NCI-H69 (cell line): ENCODE results near the gene PPFIA2.
A peak's percentile ranks its signal among the peaks of the same experiment; 100 is the strongest.
"Not testable (repeated sequence)": the region's sequence is repeated elsewhere in the genome, so short reads cannot be mapped to it uniquely, and the experiment has no call there.

Source experiments
- DNase-seq: peaks from one replicate; lab custom pipeline; 2025; lab: John Stamatoyannopoulos, UW

The PPFIA2 gene

DNA sequence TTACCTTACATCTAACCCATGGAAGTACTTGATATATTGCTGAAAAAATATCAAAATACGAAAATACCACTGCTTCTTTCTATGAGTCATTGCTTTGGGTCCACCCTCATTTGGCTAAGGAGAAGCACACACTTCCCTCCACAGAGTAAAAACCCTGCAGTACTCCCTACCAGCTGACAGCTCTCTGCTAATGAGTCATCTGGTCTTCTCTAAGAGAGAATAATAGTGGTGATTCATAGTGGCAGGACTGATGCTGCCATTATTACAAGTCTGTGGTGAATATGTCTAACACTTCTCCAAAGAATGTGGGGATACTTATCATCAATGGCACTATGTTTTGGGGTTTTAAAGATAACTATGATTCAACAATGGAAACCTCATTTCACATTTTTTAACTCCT lies 90.7 kb downstream of the PPFIA2 start:
- peak; percentile 79 for DNase-seq

DNA sequence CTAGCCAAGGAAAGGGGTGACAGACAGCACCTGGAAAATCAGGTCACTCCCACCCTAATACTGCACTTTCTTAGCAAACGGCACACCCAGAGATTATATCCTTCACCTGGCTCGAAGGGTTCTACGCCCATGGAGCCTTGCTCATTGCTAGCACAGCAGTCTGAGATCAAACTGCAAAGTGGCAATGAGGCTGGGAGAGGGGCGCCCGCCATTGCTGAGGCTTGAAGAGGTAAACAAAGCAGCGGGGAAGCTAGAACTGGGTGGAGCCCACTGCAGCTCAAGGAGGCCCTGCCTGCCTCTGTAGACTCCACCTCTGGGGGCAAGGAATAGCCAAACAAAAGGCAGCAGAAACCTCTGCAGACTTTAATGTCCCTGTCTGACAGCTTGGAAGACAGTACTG lies 99.8 kb downstream of the PPFIA2 start:
- DNase-seq: not testable (repeated sequence)

DNA sequence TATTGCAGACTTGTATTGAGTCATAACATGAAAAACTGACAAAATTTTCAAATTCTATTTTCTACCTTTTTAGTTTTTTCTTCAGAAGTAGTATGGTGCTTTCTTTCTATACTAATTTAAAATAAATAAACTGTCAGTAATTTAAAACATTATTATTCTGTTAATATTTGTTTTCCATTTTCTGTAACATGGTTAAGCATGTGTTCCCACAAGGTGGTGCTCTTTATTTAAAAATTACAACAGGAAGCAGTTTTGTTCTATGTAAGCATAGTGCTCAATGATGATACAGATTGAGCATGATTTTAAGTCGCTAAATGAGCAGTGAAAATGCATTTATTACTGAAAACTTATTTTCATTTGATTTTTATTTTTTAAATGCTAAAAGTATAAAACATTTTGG lies 114.6 kb downstream of the PPFIA2 start:
- DNase-seq: peak; percentile 85

DNA sequence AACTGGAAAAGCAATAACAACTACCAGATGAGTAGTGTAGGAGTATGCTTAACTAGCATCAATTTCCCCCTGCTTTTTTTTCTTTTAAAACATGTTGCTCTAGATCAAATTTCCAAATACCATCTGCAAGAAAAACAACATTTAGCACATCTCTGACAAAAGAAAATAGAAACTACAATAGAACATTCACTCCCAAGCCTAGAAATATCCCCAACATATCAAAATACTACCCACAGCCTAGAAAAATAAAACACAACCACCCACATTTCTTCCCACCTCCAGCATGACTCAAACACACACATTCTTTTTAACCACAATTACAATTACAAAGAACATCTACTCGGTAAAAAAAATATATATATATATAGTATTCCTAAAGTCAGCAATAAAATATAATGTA lies 120.0 kb downstream of the PPFIA2 start:
- DNase-seq: no peak

DNA sequence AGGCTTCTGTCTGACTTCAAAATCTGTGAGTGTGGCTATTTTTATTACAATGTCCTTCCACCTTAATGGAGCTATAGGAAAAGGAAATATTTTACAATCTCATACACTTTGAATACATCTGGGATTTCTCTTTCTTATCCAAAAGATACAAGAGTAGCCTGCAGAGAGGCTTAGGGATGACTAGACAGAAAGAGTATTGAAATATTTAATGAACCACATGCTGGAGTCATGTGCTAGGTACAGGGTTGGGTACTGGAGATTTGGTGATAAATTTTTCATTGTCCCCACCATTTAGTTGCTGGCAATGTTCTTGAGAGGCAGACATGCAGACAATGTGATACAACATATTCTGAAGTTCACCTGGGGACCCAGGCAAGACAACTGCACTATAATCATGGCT lies 126.0 kb downstream of the PPFIA2 start:
- DNase-seq: no peak

DNA sequence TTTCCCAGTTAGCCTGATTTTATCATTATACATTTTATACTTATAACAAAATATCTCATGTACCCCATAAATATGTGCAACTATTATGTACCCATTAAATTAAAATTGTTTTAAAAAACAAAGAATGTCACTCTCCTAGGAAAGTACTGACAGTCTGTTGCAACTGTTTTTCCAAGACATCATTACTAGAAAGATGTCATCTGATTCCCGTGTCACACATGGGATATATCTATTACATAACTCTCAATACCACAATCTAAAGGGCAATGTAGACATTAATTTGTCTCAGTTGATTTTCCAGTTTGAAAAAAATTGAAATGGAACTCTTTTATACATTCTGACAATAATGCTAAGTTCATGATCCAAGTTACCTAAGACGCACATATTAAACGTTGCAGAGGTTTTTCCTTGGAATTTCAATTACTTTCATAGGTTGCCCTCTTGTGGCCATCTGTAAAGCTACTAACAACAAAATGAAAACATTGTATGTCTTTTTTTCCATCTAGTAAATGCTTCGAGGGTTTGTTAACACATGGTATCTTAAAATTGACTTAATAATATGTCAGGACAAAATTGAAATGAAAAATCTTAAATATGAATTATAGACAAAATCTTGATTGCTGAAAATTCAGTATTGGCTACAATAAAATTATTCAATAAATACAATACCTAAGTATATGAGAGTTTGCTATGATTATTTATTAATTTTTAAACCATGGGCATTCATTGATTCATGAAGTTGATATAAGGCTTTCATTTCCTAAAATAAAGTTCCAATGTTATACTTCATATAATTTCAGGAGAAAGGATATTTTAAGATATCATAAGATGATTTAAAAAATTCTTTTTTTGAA lies 131.6 kb downstream of the PPFIA2 start:
- DNase-seq: peak; percentile 86

DNA sequence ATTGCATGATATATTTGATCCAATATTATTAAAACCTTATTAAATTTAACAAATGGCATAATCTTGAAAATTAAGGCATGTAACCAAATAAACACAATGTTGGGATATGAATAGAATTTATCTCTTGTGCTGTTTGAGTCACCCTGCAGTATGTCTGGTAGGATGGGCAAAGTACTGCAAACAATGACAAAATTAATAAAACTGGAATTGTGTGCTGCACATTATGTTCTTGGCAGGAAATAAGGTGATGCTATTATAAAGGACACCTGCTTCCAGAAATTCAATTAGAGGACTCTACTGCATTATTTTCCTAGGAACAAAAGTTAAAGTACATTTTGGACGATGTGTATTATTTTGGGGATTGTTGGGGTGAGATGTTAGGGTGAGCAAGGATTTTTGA lies 132.7 kb downstream of the PPFIA2 start:
- DNase-seq: peak; percentile 59

DNA sequence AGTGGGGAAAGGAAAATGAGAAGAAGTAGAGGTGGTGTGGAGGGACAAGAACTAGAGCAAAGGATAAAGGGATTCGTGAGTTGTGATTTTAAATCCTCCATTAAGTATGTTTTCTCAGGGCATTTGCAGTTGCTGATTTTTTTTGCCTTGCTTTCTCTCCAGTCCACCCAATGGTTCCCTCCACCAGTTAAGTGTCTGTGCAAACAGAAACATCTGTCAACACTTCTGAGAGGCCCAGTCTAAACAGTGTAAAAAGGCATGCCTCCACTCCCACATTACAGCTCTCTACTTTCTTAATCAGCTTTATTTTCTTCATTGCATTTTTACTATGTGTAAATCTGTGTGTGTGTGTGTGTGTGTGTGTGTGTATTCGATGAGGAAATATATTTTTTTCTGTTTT lies 141.2 kb downstream of the PPFIA2 start:
- peak; percentile 95 for DNase-seq

DNA sequence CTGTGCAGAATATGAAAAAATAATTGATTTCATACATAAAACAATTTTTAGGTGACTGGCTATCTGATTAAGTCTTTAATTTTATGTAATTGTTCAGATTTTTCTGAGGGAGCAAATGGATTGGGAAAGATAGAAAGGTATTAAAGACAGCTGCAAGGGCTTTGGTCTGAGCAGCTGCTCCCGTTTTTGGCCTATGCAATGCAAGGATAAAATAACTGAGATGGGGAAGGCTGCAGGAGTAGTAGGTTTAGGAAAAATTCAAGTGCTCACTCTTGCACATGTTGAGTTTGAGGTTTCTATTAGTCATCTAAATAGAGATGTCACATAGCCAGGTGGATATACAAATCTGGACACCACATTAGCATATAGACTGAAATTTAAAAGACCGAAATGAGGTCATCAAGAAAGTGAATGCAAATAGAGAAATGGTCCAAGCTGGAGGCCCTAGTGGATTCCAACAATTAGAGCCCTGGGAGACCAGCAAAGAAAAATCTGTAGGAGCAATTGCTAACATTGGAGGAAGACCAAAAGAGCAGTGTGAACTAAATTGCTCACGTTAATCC lies 144.0 kb downstream of the PPFIA2 start:
- DNase-seq: peak; percentile 81

DNA sequence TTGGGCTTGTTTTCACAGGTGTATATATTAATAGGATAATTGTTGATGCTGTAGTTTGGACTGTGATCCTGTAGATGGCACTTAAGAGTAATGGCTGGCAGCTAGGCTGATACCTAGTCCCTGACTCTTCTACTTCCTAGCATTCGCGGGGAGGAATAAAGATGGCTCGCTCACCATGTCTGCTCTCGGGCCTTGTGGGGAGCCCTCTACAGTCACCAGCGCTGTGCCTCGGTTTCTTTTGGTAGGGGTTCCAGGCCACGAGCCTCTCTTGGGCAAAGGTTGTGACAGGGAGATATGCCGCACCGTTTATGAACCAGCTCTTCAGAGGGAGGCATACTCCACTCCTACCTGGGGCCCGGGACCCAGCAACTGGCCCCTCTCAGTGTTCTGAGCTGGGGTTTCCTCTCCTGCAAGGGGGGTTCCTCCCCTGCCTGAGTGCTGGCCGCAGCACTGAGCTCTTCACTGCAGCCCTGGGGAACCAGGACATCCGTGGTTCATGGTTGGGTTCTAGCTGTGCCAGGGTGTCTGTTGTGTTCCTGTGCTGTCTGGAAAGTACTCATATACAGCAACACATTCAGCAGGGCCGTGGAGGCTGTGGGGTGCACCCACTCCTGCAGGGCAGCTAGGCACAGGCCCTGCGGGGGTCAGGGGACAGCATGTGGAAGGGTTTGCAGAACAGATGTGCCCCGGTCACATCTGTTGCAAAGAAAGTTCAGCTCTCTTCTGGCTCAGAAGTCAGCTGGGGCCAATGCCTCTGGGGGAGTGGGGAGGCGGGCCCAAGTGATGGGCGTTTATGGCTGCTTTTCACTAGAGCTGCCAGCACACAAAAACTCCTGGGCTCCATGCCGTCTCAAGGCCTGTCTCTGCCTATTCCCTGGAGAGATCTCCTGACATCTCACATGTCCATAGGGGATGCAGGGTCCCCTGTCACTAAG lies 147.9 kb downstream of the PPFIA2 start:
- DNase-seq: peak; percentile 75

DNA sequence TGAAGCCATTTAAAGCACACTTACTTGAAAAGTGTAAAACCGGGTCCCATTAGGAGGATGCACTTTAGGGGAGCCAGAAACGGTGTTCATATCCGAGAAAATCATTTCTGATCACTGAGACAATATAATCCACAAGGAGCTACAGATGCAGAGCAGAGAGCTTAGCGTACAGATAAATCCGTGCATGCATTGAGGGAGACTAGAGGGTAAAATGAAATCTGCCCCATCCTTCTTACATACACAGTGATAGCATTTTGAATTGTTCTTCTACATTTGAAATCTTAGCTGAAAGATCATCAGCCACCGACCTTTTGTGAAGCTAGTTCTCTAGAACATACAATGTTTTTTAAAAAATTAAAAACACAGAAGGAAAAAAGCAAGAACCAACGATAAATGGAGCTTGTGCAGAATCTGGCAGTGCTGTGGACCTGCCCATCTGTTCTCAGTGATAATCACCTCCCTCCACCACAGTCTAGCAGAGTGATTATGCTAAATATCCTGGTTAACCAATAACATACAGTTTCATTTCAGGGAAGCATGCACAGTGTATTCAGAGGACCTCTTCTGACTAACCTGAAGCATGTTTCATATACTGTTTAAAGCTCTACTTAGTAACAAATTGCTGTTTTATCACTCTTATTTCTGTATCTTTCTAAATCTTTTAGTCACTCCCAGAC lies 161.1 kb downstream of the PPFIA2 start:
- peak; percentile 94 for DNase-seq

DNA sequence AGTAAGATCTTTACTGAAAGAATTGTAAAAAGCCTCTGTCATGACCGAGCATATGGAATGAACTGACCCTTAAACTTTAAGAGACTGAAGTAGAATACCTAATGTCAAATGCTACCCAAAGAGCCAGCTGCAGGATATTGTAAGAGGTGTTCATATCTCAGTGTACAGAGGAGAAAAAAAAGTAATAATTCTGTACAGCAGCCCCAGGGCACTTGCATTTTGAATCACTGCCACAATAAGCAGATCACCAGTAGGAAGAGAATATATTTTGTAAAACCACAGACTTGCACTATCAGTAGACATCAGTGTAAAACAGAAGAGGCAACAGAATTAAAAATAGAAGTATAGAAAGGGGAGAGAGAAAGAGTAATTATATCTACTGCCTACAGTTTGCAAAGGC lies 162.6 kb downstream of the PPFIA2 start:
- peak; percentile 97 for DNase-seq

DNA sequence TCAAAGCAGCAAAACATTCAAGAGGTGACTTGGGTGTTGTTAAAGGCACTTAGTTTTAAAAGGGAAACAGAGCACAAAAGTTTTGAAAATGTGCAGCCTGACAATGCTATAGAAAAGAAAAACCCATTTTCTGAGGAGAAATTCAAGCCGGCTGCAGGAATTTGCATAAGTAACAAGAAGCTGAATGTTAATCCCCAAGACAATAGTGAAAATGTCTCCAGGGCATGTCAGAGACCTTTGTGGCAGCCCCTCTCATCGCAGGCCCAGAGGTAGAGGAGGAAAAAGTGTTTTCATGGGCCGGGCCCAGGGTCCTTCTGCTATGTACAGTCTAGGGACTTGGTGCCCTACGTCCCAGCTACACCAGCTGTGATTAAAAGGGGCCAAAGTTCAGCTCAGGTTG lies 167.9 kb downstream of the PPFIA2 start:
- no peak for DNase-seq

DNA sequence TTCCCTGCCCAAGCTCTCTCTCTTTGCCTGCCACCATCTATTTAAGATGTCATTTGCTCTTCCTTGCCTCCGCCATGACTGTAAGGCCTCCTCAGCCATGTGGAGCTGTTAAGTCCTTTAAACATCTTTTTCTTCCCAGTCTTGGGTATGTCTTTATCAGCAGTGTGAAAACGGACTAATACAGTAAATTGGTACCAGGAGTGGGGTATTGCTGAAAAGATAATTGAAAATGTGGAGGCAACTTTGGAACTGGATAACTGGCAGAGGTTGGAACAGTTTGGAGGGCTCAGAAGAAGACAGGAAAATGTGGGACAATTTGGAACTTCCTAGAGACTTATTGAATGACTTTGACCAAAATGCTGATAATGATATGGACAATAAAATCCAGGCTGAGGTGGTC lies 168.4 kb downstream of the PPFIA2 start:
- DNase-seq: not testable (repeated sequence)

DNA sequence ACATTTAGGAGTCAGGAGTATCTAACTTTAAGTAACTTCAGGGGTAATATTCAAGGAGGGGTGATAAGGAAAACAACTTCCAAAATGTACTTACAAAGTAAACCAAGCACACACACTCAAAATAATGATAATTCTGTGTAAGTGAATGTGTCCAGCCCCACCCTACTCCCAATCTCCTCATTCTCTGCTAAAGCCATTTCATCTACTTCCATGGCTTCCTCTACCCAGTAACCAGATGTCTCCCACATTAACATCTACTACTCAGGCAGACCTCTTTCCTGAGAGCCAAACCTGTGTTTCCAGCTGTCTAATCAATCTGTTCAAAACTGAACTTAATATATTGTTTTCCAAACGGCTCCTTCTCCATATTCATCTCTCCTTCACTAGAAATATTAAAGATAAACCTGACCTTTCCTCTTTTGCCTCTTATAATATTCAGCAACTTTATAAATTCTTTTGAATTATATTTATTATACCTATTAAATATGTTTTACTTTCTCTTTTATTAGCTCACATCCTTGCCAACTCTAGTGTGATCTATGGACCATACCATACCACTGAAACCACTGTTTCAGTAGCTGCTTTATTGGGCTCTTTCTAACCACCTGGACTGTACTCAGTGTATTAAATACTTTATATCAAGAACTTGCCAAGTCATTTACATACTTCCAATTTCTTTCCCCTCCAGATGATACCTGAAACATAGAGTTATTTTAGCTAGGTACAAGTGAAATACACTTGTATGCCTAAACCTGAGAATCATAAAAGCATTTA lies 170.7 kb downstream of the PPFIA2 start:
- DNase-seq: peak; percentile 72

DNA sequence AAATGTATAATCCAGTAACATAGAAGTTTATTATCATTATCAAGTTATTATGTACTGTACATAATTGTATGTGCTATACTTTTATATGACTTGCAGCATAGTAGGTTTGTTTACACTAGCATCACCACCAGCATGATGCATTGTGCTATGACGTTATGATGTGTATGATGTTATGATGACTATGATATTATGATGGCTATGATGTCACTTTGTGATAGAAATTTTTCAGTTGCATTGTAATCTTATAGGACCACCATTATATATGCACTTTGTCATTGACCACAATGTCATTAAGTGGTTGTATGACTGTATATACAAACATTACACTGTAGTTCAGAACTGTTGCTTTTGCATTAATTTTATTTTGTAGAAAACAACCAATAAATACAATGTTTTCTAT lies 173.4 kb downstream of the PPFIA2 start:
- peak; percentile 22 for DNase-seq

DNA sequence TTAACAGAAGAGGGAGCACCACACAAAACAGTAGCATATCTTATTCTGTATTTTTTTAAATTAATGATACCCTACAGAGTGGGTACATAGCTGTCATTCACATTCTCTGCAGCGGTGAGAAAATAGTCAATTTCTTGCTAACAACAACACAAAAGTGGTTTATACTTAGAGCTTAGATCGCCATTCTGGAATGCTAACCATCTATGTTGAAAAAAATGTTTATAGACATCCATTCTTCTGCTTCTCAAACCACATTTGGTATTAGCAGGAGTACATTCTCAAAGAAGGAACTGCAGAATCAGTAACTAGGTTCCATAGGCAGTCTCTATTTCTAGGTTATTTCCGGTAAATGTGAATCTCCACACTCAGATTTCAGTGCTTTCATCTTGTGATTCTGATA lies 185.9 kb downstream of the PPFIA2 start:
- DNase-seq: peak; percentile 62

DNA sequence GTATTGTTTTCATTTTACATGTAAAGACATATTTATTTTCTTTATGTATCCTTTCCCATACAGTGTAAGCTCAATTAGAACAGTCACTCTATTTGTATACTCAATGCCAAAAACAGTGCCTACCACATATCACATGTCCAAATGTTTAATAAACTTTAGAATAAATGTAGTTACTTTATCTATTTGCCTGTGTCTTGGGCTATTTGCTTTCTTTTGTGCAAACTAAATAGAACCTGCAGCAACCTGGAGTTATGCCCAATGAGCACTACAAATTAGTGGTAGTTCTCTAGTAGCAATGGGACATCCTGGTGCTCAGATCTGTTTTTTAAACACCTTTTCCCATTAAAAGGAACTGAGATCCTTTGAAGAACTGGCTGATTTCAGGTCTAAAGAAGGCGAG lies 186.7 kb downstream of the PPFIA2 start:
- peak; percentile 85 for DNase-seq

DNA sequence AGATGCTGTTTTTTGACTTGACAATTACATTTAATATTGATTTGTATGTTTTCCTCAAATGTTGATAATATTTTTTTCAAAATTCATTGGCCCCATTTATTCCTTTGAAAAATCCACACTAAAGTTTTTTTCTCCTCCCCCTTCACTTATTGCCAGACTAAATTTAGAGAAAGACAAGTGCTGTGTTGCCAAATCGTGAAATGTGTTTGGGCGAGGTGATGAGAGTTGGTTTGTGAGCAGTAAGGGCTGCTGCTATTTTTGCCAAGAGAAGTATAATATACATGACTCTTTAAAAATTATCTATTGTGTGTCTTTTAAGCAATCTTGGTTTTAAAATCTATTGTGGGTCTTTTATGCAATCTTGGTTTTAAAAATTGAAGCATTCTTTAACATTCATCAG lies 188.9 kb downstream of the PPFIA2 start:
- DNase-seq: no peak

DNA sequence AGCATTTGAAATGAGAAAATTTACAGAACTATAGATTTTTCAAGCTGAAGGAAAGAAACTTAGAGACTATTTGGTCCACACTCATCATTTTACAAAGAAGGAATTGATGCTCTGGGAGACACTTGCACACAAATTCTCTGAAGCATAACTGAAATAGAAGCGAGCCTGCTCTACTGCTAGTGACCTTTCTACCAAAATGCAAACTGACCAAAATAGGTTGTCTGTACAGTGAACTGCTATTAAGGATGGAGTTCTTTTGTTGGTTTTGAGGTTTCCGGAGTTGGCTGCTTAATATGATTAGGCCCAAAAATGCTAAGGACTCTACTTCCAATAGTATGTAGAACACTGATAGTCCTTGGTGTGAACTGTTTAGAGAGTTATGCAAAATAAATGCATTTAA lies 194.9 kb downstream of the PPFIA2 start:
- DNase-seq: no peak

DNA sequence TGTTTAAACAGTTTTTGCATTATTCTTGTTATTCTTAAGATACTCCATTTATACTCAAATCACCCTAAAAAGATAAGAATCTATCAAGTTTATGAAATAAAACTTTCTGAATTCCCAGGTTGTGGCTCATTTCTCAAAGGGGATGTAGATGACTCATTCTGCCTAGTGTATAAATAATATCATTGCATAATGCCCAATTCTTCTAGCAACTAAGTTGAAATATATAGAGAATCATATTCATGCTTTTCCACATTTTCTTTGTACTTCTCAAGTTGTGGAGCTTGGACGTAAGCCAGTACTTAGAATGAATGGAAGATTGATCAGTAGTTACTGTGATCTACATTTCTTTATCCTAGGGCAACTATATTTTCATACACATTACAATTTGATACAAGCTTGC lies 201.1 kb downstream of the PPFIA2 start:
- DNase-seq: no peak
